ENCODE results near the gene CDK14. TPM values are rescaled to one million over a fixed set of nuclear protein-coding genes. Genes with fewer than 3 reads are reported as not detected.
A peak's percentile ranks its signal among the peaks of the same experiment; 100 is the strongest.
"Not testable (repeated sequence)": the region's sequence is repeated elsewhere in the genome, so short reads cannot be mapped to it uniquely, and the experiment has no call there.

CDK14 gene
- total RNA-seq, 1 experiment from 2014 or later = 57.9 TPM

- POLR2A ChIA-PET; H3K27ac Mint-ChIP-seq; H3K4me3 Mint-ChIP-seq; H3K4me1 Mint-ChIP-seq; H3K27me3 Mint-ChIP-seq (ENCODE audit: low read depth); H3K9me3 Mint-ChIP-seq; H3K36me3 Mint-ChIP-seq: not testable (repeated sequence)
- ATAC-seq (peak; percentile 64), DNase-seq (ENCODE audit: low spot score) (peak; percentile 46)
- CTCF ChIA-PET = interaction anchor here (0.6 to 1.3 kb wide), 4 partner anchors 16 to 474 kb away, joined by 3 to 4 read pairs (median 3); no protein-coding TSS in a partner anchor
Observed at GRCh38 chr7:90928700-90929424, 332.7 kb downstream of the CDK14 start.

DNA sequence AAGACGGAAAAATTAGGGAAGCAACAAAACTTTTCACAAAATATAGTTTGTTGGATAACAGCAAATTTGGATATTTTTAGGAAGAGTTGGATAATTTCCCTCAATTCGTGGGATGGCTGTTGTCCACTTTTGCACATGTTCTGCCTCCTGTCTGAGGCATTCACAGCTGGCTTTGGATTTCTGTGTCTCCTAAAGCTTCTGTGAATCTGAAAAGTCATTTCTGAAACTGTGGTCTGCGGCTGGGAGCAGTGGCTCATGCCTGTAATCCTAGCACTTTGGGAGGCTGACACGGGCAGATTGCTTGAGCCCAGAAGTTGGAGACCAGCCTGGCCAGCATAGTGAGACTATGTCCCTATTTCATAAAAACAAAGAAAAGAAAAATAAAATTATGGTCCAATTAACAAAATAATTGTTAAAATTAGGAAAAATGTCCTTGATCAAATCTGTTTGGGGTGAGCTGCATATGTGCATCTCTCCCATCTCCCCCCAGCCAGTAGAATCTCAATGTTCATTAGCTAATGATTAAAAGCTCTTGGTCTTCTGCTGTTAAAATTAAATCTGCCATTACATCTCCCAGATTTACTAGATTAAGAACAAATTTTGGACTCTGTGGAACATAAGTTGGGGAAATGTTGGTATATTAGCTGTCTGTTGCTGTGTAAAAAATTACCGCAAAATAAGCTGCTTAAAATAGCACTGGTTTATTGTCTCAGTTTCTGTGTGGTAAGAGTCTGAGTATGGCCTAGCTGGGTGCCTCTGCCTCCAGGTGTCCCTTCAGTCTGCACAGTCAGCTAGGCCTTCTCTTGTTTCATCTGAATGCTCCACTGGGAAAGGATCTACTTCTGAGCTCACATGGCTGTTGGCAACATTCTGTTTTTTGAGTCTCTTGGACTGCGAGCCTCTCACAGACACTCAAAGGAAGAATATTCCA lies 336.1 kb downstream of the CDK14 start:
- Mint-ChIP-seq H3K27ac (peak overlapping the region; percentile 64), H3K4me3 (no peak overlapping the region), H3K4me1 (peaks cover 9% of the 10 kb centered on the region), H3K9me3 (peaks cover 5% of the 10 kb centered on the region; the same call in 1 of the 2 replicates), H3K27me3 (ENCODE audit: low read depth) (no peaks in the 10 kb centered on the region), H3K36me3 (no peaks in the 10 kb centered on the region; the same call in 1 of the 2 replicates)
- ChIA-PET POLR2A (no interaction called here), CTCF (interaction anchor here (0.8 kb wide), 1 partner anchor 102 kb away, joined by 3 read pairs; no protein-coding TSS in a partner anchor)
- DNase-seq (ENCODE audit: low spot score) (no peak), ATAC-seq (no peak)
- TF ChIP-seq MAX (CRISPR knock-in tag; IDR thresholded peaks at IDR 0.05) = no peak

GRCh38 chr7:90933041-90933440 lies 336.9 kb downstream of the CDK14 start:
- Mint-ChIP-seq H3K27ac (no peak overlapping the region), H3K9me3 (0 out of 2 replicates have a peak, but pooled peaks cover under 1% of the 10 kb centered on the region), H3K4me3 (no peak overlapping the region), H3K27me3 (ENCODE audit: low read depth) (no peaks in the 10 kb centered on the region), H3K4me1 (peaks cover 9% of the 10 kb centered on the region), H3K36me3 (no peaks in the 10 kb centered on the region; the same call in 1 of the 2 replicates)
- no peak for DNase-seq (ENCODE audit: low spot score)
- TF ChIP-seq HMGXB4 (CRISPR knock-in tag; IDR thresholded peaks at IDR 0.05) (no peak), JUN (CRISPR knock-in tag; IDR thresholded peaks at IDR 0.05) (no peak), ZNF121 (CRISPR knock-in tag; IDR thresholded peaks at IDR 0.05) (no peak), ZNF416 (CRISPR knock-in tag; IDR thresholded peaks at IDR 0.05) (no peak), SMAD4 (CRISPR knock-in tag; IDR thresholded peaks at IDR 0.05) (no peak)
- POLR2A ChIA-PET = interaction anchor here (0.7 kb wide), 1 partner anchor 466 kb away, joined by 4 read pairs; no protein-coding TSS in a partner anchor
- CTCF ChIA-PET = interaction anchor here (0.8 kb wide), 1 partner anchor 101 kb away, joined by 3 read pairs; no protein-coding TSS in a partner anchor
- no peak for ATAC-seq

- Mint-ChIP-seq H3K4me3 (no peak overlapping the region), H3K27me3 (ENCODE audit: low read depth) (no peaks in the 10 kb centered on the region), H3K27ac (peak overlapping the region; percentile 36; the same call in 1 of the 2 replicates), H3K9me3 (no peaks in the 10 kb centered on the region), H3K36me3 (no peaks in the 10 kb centered on the region; the same call in 1 of the 2 replicates), H3K4me1 (peaks cover 5% of the 10 kb centered on the region)
- no peak for DNase-seq (ENCODE audit: low spot score)
- POLR2A ChIA-PET = no interaction called here
- no peak for ATAC-seq
- CTCF ChIA-PET = no interaction called here
- TF ChIP-seq GABPB1 (CRISPR knock-in tag; IDR thresholded peaks at IDR 0.05) (no peak), FOXK1 (CRISPR knock-in tag; IDR thresholded peaks at IDR 0.05) (no peak), E2F5 (CRISPR knock-in tag; IDR thresholded peaks at IDR 0.05) (no peak), MYBL2 (CRISPR knock-in tag; IDR thresholded peaks at IDR 0.05) (no peak), SP1 (CRISPR knock-in tag; conservative IDR thresholded peaks at IDR 0.05) (no peak), ZNF532 (CRISPR knock-in tag; IDR thresholded peaks at IDR 0.05; ENCODE audit: borderline replicate concordance) (no peak)
- TF ChIP-seq, protein P1, sequence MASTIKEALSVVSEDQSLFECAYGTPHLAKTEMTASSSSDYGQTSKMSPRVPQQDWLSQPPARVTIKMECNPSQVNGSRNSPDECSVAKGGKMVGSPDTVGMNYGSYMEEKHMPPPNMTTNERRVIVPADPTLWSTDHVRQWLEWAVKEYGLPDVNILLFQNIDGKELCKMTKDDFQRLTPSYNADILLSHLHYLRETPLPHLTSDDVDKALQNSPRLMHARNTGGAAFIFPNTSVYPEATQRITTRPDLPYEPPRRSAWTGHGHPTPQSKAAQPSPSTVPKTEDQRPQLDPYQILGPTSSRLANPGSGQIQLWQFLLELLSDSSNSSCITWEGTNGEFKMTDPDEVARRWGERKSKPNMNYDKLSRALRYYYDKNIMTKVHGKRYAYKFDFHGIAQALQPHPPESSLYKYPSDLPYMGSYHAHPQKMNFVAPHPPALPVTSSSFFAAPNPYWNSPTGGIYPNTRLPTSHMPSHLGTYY (CRISPR knock-in tag; IDR thresholded peaks at IDR 0.05) = no peak
- TF ChIP-seq, protein P2, sequence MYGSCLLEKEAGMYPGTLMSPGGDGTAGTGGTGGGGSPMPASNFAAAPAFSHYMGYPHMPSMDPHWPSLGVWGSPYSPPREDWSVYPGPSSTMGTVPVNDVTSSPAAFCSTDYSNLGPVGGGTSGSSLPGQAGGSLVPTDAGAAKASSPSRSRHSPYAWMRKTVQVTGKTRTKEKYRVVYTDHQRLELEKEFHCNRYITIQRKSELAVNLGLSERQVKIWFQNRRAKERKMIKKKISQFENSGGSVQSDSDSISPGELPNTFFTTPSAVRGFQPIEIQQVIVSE (CRISPR knock-in tag; IDR thresholded peaks at IDR 0.05; ENCODE audit: borderline replicate concordance) = no peak
- TF ChIP-seq, protein P3, sequence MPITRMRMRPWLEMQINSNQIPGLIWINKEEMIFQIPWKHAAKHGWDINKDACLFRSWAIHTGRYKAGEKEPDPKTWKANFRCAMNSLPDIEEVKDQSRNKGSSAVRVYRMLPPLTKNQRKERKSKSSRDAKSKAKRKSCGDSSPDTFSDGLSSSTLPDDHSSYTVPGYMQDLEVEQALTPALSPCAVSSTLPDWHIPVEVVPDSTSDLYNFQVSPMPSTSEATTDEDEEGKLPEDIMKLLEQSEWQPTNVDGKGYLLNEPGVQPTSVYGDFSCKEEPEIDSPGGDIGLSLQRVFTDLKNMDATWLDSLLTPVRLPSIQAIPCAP (CRISPR knock-in tag; IDR thresholded peaks at IDR 0.05) = no peak
Observed at GRCh38 chr7:90933984-90934383, 337.9 kb downstream of the CDK14 start.
